Activated naive CD8-positive, alpha-beta T cell treated with anti-CD3 and anti-CD28 coated beads for 36 hours (primary cell): ENCODE measurements around the gene SIAH3. TPM values are rescaled to one million over a fixed set of nuclear protein-coding genes. Genes with fewer than 3 reads are reported as not detected.

Experiments used
- DNase-seq: peaks from one replicate; pipeline ENCODE4 v3.0.0; 2021
- H3K27ac Mint-ChIP-seq: one replicate; pipeline ENCODE4 v1.8.0; 2022; ENCODE audit warnings: mild to moderate bottlenecking, moderate library complexity, mixed read lengths
- H3K27me3 Mint-ChIP-seq: one replicate; pipeline ENCODE4 v1.8.0; 2022; ENCODE audit warnings: mild to moderate bottlenecking, mixed read lengths
- H3K36me3 Mint-ChIP-seq: one replicate; pipeline ENCODE4 v1.8.0; 2021; ENCODE audit warnings: mild to moderate bottlenecking, mixed read lengths
- H3K4me1 Mint-ChIP-seq: one replicate; pipeline ENCODE4 v1.8.0; 2021; ENCODE audit warnings: mixed read lengths
- H3K4me3 Mint-ChIP-seq: one replicate; pipeline ENCODE4 v1.8.0; 2022; ENCODE audit warnings: mild to moderate bottlenecking, moderate library complexity, mixed read lengths
- H3K9me3 Mint-ChIP-seq: one replicate; pipeline ENCODE4 v1.8.0; 2022; ENCODE audit warnings: mixed read lengths
- total RNA-seq, 2 experiments: library from RNA; stranded (reverse); gene quantifications; one replicate each; pipeline ENCODE4 v1.2.3, GENCODE V29; 2021

The SIAH3 gene
- under 1 TPM; 0.30 to 0.33 TPM for total RNA-seq

DNA sequence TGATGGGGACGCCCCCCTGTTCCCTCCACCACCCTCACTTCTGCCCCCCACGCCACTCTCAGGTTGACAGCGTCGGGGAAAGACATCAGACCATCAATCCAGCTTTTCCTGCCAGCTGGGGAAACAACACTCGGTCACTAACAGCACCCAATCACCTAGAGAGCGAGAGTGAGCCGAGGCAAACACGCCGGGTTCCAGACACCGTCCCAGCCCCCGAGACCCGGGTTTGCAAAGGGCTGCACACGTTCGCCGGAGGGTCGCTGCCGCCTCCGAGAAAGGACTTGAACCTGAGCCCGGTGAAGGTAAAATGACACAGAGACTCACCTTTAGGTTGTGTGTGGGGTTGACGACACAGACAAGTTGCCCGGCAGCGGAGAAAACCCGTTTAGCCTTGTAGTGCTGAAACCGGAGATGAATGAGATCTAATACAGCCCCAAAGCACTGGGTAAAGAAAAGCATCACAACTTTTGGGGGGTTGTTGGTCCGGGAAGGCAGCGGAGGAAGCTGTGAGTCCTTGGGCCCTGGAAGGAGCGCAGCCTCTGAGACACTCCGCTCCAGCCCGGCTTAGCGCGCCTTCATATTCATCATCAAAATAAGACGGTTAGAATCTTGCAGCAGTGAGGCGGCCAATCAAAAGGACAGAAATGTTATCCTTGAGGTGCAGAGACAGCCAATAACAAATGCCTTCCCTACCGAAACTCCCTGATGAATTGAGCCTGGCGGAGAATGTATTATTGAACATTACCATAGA lies at the start of gene SIAH3:
Gene SIAH3 (minus strand): TSS at position 583 of the 751 bp plus-strand sequence. CDS start 124 bp downstream, at position 459.
- DNase-seq = peak; percentile 17
- peak within 1 kb of the TSS; percentile 86 for H3K4me3 Mint-ChIP-seq
- H3K9me3 Mint-ChIP-seq = peaks cover 6% of the 10 kb centered on the region
- H3K4me1 Mint-ChIP-seq = peaks cover 47% of the 10 kb centered on the region
- H3K27ac Mint-ChIP-seq = peak within 1 kb of the TSS; percentile 11
- no peaks in the 10 kb centered on the region for H3K36me3 Mint-ChIP-seq
- H3K27me3 Mint-ChIP-seq = peaks cover 14% of the 10 kb centered on the region

GRCh38 chr13:45899406-45899805 lies 47.9 kb upstream of the SIAH3 start:
- H3K36me3 Mint-ChIP-seq = no peaks in the 10 kb centered on the region
- no peaks in the 10 kb centered on the region for H3K4me1 Mint-ChIP-seq
- no peaks in the 10 kb centered on the region for H3K9me3 Mint-ChIP-seq
- no peak overlapping the region for H3K4me3 Mint-ChIP-seq
- no peak overlapping the region for H3K27ac Mint-ChIP-seq
- H3K27me3 Mint-ChIP-seq = peaks cover 3% of the 10 kb centered on the region
- no peak for DNase-seq

DNA sequence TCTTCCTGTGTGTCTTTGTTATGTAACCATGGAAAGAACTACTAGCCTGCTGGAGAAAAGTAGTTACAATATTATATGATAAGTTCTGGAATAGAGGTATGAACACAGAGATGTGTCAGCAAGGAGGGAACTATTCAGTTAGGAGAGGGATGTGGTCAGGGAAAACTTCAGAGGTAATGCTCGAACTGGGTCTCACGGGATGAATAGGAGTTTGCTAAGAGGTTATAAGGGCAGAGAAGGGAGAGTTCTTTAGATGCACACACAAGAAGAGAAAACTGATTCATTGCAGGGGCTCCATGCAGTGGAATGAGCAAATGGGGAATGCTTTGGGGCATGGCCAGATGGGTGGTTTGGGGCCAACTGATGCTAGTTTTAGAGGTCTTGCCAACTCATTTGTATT lies 46.0 kb upstream of the SIAH3 start:
- Mint-ChIP-seq H3K4me1 (no peaks in the 10 kb centered on the region), H3K27ac (no peak overlapping the region), H3K9me3 (no peaks in the 10 kb centered on the region), H3K4me3 (no peak overlapping the region), H3K36me3 (no peaks in the 10 kb centered on the region), H3K27me3 (peaks cover 3% of the 10 kb centered on the region)
- no peak for DNase-seq

DNA sequence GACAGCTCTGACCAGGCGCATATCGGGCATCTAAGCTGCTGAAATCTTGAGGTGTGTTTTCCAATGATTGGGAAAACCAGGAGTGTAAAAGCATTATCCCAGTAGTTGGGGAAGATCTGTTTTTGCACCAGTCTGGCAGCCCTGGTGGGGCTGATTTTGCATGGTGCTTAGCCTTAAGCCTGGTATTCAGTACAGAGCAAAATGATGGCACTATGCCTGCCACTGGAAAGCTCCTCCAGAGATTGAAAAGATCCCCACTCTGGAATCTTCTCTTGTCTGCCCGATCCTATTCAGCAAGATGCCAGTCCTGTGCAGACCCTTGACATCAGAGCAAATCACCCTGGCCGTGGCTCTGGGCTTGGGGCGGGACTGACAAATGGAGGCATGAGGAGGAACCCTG lies 44.7 kb upstream of the SIAH3 start:
- no peaks in the 10 kb centered on the region for H3K9me3 Mint-ChIP-seq
- H3K4me3 Mint-ChIP-seq = no peak overlapping the region
- H3K27ac Mint-ChIP-seq = no peak overlapping the region
- no peaks in the 10 kb centered on the region for H3K36me3 Mint-ChIP-seq
- H3K27me3 Mint-ChIP-seq = peaks cover 3% of the 10 kb centered on the region
- DNase-seq = no peak
- H3K4me1 Mint-ChIP-seq = no peaks in the 10 kb centered on the region

GRCh38 chr13:45895881-45896280 lies 44.3 kb upstream of the SIAH3 start:
- H3K27ac Mint-ChIP-seq = no peak overlapping the region
- no peaks in the 10 kb centered on the region for H3K36me3 Mint-ChIP-seq
- no peaks in the 10 kb centered on the region for H3K4me1 Mint-ChIP-seq
- no peaks in the 10 kb centered on the region for H3K9me3 Mint-ChIP-seq
- H3K27me3 Mint-ChIP-seq = peaks cover 7% of the 10 kb centered on the region
- DNase-seq = no peak
- H3K4me3 Mint-ChIP-seq = no peak overlapping the region

GRCh38 chr13:45892513-45892912 lies 41.0 kb upstream of the SIAH3 start:
- Mint-ChIP-seq H3K4me1 (no peaks in the 10 kb centered on the region), H3K27me3 (peaks cover 7% of the 10 kb centered on the region), H3K27ac (no peak overlapping the region), H3K9me3 (no peaks in the 10 kb centered on the region), H3K36me3 (no peaks in the 10 kb centered on the region), H3K4me3 (no peak overlapping the region)
- no peak for DNase-seq

GRCh38 chr13:45889590-45890243 lies 38.2 kb upstream of the SIAH3 start:
- H3K9me3 Mint-ChIP-seq = no peaks in the 10 kb centered on the region
- H3K4me3 Mint-ChIP-seq = no peak overlapping the region
- DNase-seq = no peak
- H3K4me1 Mint-ChIP-seq = no peaks in the 10 kb centered on the region
- H3K27ac Mint-ChIP-seq = no peak overlapping the region
- H3K27me3 Mint-ChIP-seq = peaks cover 4% of the 10 kb centered on the region
- H3K36me3 Mint-ChIP-seq = no peaks in the 10 kb centered on the region

GRCh38 chr13:45886466-45886865 lies 34.9 kb upstream of the SIAH3 start:
- DNase-seq = no peak
- Mint-ChIP-seq H3K27me3 (peaks cover 4% of the 10 kb centered on the region), H3K36me3 (no peaks in the 10 kb centered on the region), H3K27ac (no peak overlapping the region), H3K4me3 (no peak overlapping the region), H3K4me1 (no peaks in the 10 kb centered on the region), H3K9me3 (no peaks in the 10 kb centered on the region)

GRCh38 chr13:45885194-45885593 lies 33.6 kb upstream of the SIAH3 start:
- no peaks in the 10 kb centered on the region for H3K36me3 Mint-ChIP-seq
- no peak for DNase-seq
- no peaks in the 10 kb centered on the region for H3K4me1 Mint-ChIP-seq
- no peaks in the 10 kb centered on the region for H3K27me3 Mint-ChIP-seq
- no peak overlapping the region for H3K4me3 Mint-ChIP-seq
- no peak overlapping the region for H3K27ac Mint-ChIP-seq
- no peaks in the 10 kb centered on the region for H3K9me3 Mint-ChIP-seq

- no peak overlapping the region for H3K4me3 Mint-ChIP-seq
- H3K36me3 Mint-ChIP-seq = no peaks in the 10 kb centered on the region
- no peak overlapping the region for H3K27ac Mint-ChIP-seq
- H3K27me3 Mint-ChIP-seq = no peaks in the 10 kb centered on the region
- H3K9me3 Mint-ChIP-seq = no peaks in the 10 kb centered on the region
- no peak for DNase-seq
- H3K4me1 Mint-ChIP-seq = no peaks in the 10 kb centered on the region
These were observed 31.1 kb upstream of the SIAH3 start for GRCh38 chr13:45882626-45883025.

DNA sequence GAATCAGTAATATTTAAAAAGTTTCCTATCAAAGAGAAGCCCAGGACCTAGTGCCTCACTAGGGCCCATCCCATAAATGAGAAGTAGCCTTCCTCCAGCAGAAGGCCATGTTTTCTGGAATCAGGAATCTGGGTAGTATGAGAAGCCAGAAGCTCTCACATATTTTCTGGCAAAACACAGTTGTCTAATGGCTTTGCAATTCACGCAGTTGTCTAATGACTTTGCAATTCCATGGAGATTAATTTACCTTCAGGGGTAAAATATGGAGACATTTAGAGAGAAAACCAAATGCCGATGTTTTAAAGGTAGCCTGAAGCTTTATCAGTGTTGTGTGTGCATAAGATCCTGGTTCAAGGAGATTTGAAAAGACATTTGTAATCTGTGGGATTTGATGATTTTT lies 29.8 kb upstream of the SIAH3 start:
- Mint-ChIP-seq H3K9me3 (no peaks in the 10 kb centered on the region), H3K36me3 (no peaks in the 10 kb centered on the region), H3K4me1 (peaks cover 2% of the 10 kb centered on the region), H3K27ac (no peak overlapping the region), H3K27me3 (no peaks in the 10 kb centered on the region), H3K4me3 (no peak overlapping the region)
- DNase-seq = no peak

- no peaks in the 10 kb centered on the region for H3K27me3 Mint-ChIP-seq
- H3K36me3 Mint-ChIP-seq = no peaks in the 10 kb centered on the region
- H3K27ac Mint-ChIP-seq = no peak overlapping the region
- peaks cover 2% of the 10 kb centered on the region for H3K4me1 Mint-ChIP-seq
- H3K9me3 Mint-ChIP-seq = no peaks in the 10 kb centered on the region
- no peak overlapping the region for H3K4me3 Mint-ChIP-seq
- no peak for DNase-seq
These were observed 28.7 kb upstream of the SIAH3 start for GRCh38 chr13:45880242-45880641.

DNA sequence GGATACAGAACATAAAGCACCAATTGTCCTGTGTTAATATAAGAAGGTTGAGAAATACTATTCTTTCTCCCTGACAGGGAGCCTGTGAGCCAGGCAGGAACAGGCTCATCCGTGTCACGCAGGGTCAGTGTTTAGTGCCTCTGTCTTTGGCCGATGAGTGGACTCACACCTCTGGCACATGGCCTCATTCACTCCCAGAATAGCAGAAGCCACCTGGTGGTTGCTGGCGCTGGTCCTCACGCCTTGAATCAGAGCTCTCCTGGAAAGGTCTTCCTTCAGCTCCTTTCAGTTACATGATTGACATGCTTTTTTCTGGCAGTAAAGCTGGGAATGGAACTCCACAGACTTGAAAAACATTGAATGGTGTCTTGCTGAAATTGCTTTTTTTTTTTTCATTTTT lies 28.1 kb upstream of the SIAH3 start:
- Mint-ChIP-seq H3K36me3 (no peaks in the 10 kb centered on the region), H3K9me3 (no peaks in the 10 kb centered on the region), H3K27ac (no peak overlapping the region), H3K4me1 (peaks cover 2% of the 10 kb centered on the region), H3K27me3 (no peaks in the 10 kb centered on the region), H3K4me3 (no peak overlapping the region)
- DNase-seq = no peak

DNA sequence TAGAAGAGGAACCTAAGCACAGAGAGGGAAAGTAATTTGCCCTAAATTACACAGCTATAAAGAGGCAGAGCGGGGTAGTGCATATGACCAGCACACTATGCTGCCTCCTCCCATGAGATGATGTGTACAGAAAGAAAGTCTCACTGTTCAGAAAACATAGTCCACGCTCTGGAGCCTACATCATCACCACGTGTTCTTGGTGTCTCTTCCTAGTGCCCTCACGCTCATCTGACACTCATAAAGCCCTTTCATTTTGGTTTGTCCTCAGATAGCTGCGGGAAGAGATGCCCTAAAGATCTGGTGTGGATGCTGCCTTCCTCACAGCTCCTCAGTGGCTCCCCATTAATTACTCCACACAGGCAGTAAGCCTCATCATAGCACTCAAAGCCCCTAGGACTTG lies 27.4 kb upstream of the SIAH3 start:
- Mint-ChIP-seq H3K27ac (no peak overlapping the region), H3K4me1 (peaks cover 2% of the 10 kb centered on the region), H3K27me3 (no peaks in the 10 kb centered on the region), H3K36me3 (no peaks in the 10 kb centered on the region), H3K4me3 (no peak overlapping the region), H3K9me3 (no peaks in the 10 kb centered on the region)
- no peak for DNase-seq

DNA sequence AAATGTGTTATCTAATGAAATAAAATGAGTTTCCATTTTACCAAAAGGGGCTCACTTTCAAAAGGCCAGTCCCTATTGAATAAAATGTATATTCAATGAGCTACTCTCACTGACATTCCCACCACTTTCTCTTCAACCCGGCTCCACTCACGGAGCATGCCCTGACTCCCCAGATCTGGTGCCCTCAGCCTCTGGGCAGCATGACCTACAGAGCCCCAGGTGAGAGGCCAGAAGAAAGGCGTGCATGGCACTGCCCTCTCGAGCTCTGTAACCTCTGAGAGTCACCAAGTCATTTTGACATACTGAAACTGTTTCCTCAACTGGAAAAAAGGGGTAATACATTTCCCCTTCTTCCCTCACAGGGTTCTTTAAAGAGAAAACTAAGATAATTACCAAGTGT lies 25.2 kb upstream of the SIAH3 start:
- no peaks in the 10 kb centered on the region for H3K9me3 Mint-ChIP-seq
- DNase-seq = no peak

DNA sequence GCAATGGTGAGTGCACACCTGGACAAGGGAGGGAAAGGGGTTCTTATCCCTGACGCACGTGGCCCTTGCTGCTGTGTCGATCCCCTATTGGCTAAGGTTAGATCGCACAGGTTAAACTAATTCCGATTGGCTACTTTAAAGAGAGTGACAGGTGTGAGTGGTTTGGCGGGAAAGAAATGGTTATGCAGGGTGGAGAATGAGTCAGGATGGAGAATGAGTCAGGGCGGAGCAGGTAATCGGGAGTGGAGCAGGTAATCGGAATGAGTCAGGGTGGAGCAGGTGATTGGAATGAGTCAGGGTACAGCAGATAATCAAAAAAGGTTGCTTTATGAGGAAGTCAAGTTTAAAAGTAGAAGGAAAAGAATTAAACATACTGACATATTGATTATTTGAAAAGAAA lies 24.4 kb upstream of the SIAH3 start:
- DNase-seq = no peak
- no peak overlapping the region for H3K27ac Mint-ChIP-seq
- H3K4me1 Mint-ChIP-seq = peaks cover 2% of the 10 kb centered on the region
- H3K4me3 Mint-ChIP-seq = no peak overlapping the region
- H3K9me3 Mint-ChIP-seq = no peaks in the 10 kb centered on the region
- H3K36me3 Mint-ChIP-seq = no peaks in the 10 kb centered on the region
- no peaks in the 10 kb centered on the region for H3K27me3 Mint-ChIP-seq

More for the DNA sequence above, 25.2 kb upstream of the SIAH3 start:
- H3K4me3 Mint-ChIP-seq = no peak overlapping the region
- no peaks in the 10 kb centered on the region for H3K27me3 Mint-ChIP-seq
- peaks cover 2% of the 10 kb centered on the region for H3K4me1 Mint-ChIP-seq
- no peak overlapping the region for H3K27ac Mint-ChIP-seq
- H3K36me3 Mint-ChIP-seq = no peaks in the 10 kb centered on the region
